HT1080 (cell line): ENCODE measurements around the gene CT47A1. TPM values are rescaled to one million over a fixed set of nuclear protein-coding genes. Genes with fewer than 3 reads are reported as not detected.
A peak's percentile ranks its signal among the peaks of the same experiment; 100 is the strongest.
"Not testable (repeated sequence)": the region's sequence is repeated elsewhere in the genome, so short reads cannot be mapped to it uniquely, and the experiment has no call there.

Experiments
- DNase-seq: peaks from one replicate; pipeline ENCODE4 v3.0.0-alpha.2; 2015; ENCODE audit warnings: low read depth
- polyA plus RNA-seq, 2 experiments: library from polyadenylated mRNA; depleted of rRNA; stranded (reverse); fragments of >200 nt; gene quantifications; 2 replicates each; pipeline ENCODE4 v1.2.3, GENCODE V29; 2015
- small RNA-seq: library from RNA; depleted of rRNA; stranded (forward); fragments of <200 nt; gene quantifications from one replicate; pipeline ENCODE3, GENCODE V24; 2014
- total RNA-seq: library from RNA; depleted of rRNA; stranded (reverse); fragments of >200 nt; shearing (Covaris generic); gene quantifications from 2 replicates; pipeline ENCODE4 v1.2.3, GENCODE V29; 2014; rRNA removed

CT47A1 gene
- total RNA-seq: not detected in 2 replicates
- polyA plus RNA-seq (2015; cell fraction: cytosol; rRNA removed): not detected in 2 replicates
- polyA plus RNA-seq (2015; cell fraction: nucleus; rRNA removed): not detected in 2 replicates

GRCh38 chrX:120985660-120986059, at the start of gene CT47A1:
TSS of gene CT47A1 (minus strand) at chrX:120985760. CDS start at chrX:120985529, 231 bp downstream.
- not testable (repeated sequence) for DNase-seq

- no peak for DNase-seq
Measured at GRCh38 chrX:121032531-121032930, 47.0 kb upstream of the CT47A1 start.

GRCh38 chrX:121030083-121030482, 44.5 kb upstream of the CT47A1 start:
- DNase-seq: no peak

GRCh38 chrX:121028419-121028818, 42.9 kb upstream of the CT47A1 start:
- DNase-seq: no peak

- no peak for DNase-seq
Measured at GRCh38 chrX:121014826-121015225, 29.3 kb upstream of the CT47A1 start.

GRCh38 chrX:121013897-121014455, 28.4 kb upstream of the CT47A1 start:
- no peak for DNase-seq

GRCh38 chrX:121011254-121011653, 25.7 kb upstream of the CT47A1 start:
- no peak for DNase-seq

- peak; percentile 1 for DNase-seq
Measured at GRCh38 chrX:121010218-121010617, 24.7 kb upstream of the CT47A1 start.

GRCh38 chrX:121009764-121010163, 24.2 kb upstream of the CT47A1 start:
- DNase-seq: no peak

- no peak for DNase-seq
Measured at GRCh38 chrX:121008920-121009319, 23.4 kb upstream of the CT47A1 start.

- DNase-seq: peak; percentile 4
Measured at GRCh38 chrX:121000589-121000988, 15.0 kb upstream of the CT47A1 start.

- DNase-seq: no peak
Measured at GRCh38 chrX:120999413-120999812, 13.9 kb upstream of the CT47A1 start.

- DNase-seq: not testable (repeated sequence)
Measured at GRCh38 chrX:120956500-120956899, 29.1 kb downstream of the CT47A1 start, which contains the start of gene CT47A7. TSS of gene CT47A7 (minus strand) at chrX:120956600. CDS start at chrX:120956345, 255 bp downstream.

Small RNA genes lying within 50 kb of the gene (small RNA-seq; reads per million reads assigned to genes)
- gene AL670379.1 (not detected), gene AL670379.10 (not detected), gene AL670379.11 (not detected), gene AL670379.12 (not detected), gene AL670379.2 (not detected), gene AL670379.3 (not detected), gene AL670379.4 (not detected), gene AL670379.5 (not detected), gene AL670379.6 (not detected), gene AL670379.7 (not detected), gene AL670379.8 (not detected), gene AL670379.9 (not detected)

Other genes starting within 250 kb of the CT47A1 start
- not detected in 2 replicates for gene CT47B1, start 109.9 kb downstream of the CT47A1 start, total RNA-seq
- not detected in 2 replicates for gene CT47A11, start 48.6 kb downstream of the CT47A1 start, total RNA-seq
- not detected in 2 replicates for gene CT47A10, start 43.7 kb downstream of the CT47A1 start, total RNA-seq
- gene CT47A9, start 38.9 kb downstream of the CT47A1 start, total RNA-seq: not detected in 2 replicates
- not detected in 2 replicates for gene CT47A8, start 34.0 kb downstream of the CT47A1 start, total RNA-seq
- gene CT47A7, start 29.2 kb downstream of the CT47A1 start, total RNA-seq: 0.17 TPM in 1 of 2 replicates, not detected in the other
- 0.47 TPM in 1 of 2 replicates, not detected in the other for gene CT47A6, start 24.3 kb downstream of the CT47A1 start, total RNA-seq
- gene CT47A5, start 19.4 kb downstream of the CT47A1 start, total RNA-seq: not detected in 2 replicates
- gene CT47A4, start 14.6 kb downstream of the CT47A1 start, total RNA-seq: not detected in 2 replicates
- not detected in 2 replicates for gene CT47A3, start 9.7 kb downstream of the CT47A1 start, total RNA-seq
- not detected in 2 replicates for gene CT47A2, start 4.8 kb downstream of the CT47A1 start, total RNA-seq
- gene GLUD2, start 61.9 kb upstream of the CT47A1 start, total RNA-seq: 0.30 and 0.34 TPM in 2 replicates